WTC11 (cell line): ENCODE data around the gene MRS2.

Experiments used
- ATF1 ChIP-seq: sonication (generic); formaldehyde crosslinking; IDR thresholded peaks from 2 replicates; pipeline ENCODE4 v1.8.1; 2023; ENCODE audit warnings: mild to moderate bottlenecking, moderate library complexity, missing genetic modification reagents
- ZBTB21 ChIP-seq: sonication (generic); formaldehyde crosslinking; IDR thresholded peaks from 2 replicates; pipeline ENCODE4 v1.8.1; 2023; ENCODE audit warnings: mild to moderate bottlenecking, missing genetic modification reagents, borderline replicate concordance
- ZNF232 ChIP-seq: sonication (generic); formaldehyde crosslinking; IDR thresholded peaks from 2 replicates; pipeline ENCODE4 v1.8.0; 2022; ENCODE audit warnings: mild to moderate bottlenecking, missing genetic modification reagents
- TF ChIP-seq, protein P1 (sequence below): fragments of 200-600 bp; IDR thresholded peaks from 2 replicates; pipeline ENCODE4 v1.8.0; 2022; ENCODE audit warnings: antibody characterized with exemption
- TF ChIP-seq, protein P2 (sequence below): sonication (generic); formaldehyde crosslinking; IDR thresholded peaks from 2 replicates; pipeline ENCODE4 v1.8.1; 2023; ENCODE audit warnings: mild to moderate bottlenecking, missing genetic modification reagents, moderate library complexity
- TF ChIP-seq, protein P3 (sequence below): sonication (generic); formaldehyde crosslinking; IDR thresholded peaks from 2 replicates; pipeline ENCODE4 v1.8.0; 2022; ENCODE audit warnings: mild to moderate bottlenecking, missing genetic modification reagents
- TF ChIP-seq, protein P4 (sequence below): sonication (generic); formaldehyde crosslinking; IDR thresholded peaks from 2 replicates; pipeline ENCODE4 v1.8.1; 2022; ENCODE audit warnings: mild to moderate bottlenecking, moderate library complexity, missing genetic modification reagents
- TF ChIP-seq, protein P5 (sequence below): sonication (generic); formaldehyde crosslinking; IDR thresholded peaks from 2 replicates; pipeline ENCODE4 v1.8.1; 2022; ENCODE audit warnings: mild to moderate bottlenecking, missing genetic modification reagents, moderate library complexity, borderline replicate concordance
- TF ChIP-seq, protein P6 (sequence below): fragments of 250-450 bp; sonication (Bioruptor Pico); IDR thresholded peaks from 2 replicates; pipeline ENCODE4 v2.1.2; 2022; ENCODE audit warnings: mild to moderate bottlenecking, moderate library complexity

DNA sequence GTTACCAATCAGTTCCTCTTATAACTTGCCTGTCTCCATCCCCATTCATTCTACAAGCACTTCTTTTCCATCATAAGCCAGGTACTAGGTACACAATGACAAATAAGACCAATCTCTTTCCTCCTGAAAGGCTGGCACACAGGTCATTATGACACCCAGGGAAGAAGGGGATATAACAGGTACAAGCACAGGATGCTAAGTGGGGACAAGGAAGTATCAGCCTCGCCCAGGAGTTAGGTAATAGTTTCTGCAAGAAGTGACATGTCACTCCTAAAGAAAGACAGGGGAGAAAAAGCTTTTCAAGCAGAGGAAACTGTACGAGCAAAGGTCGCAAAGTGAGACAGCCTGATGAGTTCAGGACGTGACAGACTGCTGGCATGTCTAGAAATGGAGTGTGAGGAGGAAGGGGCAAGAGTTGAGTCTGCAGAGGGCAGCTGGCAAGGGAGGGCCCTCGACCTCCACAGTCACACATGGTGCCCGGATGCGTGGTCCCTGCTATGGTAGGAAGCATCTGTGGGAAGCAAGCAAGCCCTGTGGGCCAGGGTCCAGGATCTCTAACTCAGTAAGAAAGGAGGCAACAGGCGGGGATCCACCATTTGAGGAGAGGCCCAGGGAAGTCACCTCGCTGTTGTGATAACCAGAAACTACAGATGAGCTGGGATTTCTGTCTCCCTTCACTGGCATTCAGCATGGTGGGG, 46.2 kb downstream of the MRS2 start:
- TF ChIP-seq, protein P1, sequence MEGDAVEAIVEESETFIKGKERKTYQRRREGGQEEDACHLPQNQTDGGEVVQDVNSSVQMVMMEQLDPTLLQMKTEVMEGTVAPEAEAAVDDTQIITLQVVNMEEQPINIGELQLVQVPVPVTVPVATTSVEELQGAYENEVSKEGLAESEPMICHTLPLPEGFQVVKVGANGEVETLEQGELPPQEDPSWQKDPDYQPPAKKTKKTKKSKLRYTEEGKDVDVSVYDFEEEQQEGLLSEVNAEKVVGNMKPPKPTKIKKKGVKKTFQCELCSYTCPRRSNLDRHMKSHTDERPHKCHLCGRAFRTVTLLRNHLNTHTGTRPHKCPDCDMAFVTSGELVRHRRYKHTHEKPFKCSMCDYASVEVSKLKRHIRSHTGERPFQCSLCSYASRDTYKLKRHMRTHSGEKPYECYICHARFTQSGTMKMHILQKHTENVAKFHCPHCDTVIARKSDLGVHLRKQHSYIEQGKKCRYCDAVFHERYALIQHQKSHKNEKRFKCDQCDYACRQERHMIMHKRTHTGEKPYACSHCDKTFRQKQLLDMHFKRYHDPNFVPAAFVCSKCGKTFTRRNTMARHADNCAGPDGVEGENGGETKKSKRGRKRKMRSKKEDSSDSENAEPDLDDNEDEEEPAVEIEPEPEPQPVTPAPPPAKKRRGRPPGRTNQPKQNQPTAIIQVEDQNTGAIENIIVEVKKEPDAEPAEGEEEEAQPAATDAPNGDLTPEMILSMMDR = no peak
- TF ChIP-seq, protein P2, sequence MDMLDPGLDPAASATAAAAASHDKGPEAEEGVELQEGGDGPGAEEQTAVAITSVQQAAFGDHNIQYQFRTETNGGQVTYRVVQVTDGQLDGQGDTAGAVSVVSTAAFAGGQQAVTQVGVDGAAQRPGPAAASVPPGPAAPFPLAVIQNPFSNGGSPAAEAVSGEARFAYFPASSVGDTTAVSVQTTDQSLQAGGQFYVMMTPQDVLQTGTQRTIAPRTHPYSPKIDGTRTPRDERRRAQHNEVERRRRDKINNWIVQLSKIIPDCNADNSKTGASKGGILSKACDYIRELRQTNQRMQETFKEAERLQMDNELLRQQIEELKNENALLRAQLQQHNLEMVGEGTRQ (CRISPR knock-in tag) = no peak
- TF ChIP-seq, protein P3, sequence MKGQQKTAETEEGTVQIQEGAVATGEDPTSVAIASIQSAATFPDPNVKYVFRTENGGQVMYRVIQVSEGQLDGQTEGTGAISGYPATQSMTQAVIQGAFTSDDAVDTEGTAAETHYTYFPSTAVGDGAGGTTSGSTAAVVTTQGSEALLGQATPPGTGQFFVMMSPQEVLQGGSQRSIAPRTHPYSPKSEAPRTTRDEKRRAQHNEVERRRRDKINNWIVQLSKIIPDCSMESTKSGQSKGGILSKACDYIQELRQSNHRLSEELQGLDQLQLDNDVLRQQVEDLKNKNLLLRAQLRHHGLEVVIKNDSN = no peak
- TF ChIP-seq, protein P4, sequence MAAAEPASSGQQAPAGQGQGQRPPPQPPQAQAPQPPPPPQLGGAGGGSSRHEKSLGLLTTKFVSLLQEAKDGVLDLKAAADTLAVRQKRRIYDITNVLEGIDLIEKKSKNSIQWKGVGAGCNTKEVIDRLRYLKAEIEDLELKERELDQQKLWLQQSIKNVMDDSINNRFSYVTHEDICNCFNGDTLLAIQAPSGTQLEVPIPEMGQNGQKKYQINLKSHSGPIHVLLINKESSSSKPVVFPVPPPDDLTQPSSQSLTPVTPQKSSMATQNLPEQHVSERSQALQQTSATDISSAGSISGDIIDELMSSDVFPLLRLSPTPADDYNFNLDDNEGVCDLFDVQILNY (CRISPR knock-in tag) = no peak
- TF ChIP-seq ZBTB21 (CRISPR knock-in tag) (no peak), ZNF232 (CRISPR knock-in tag) (no peak), ATF1 (CRISPR knock-in tag) (no peak)
- TF ChIP-seq, protein P5, sequence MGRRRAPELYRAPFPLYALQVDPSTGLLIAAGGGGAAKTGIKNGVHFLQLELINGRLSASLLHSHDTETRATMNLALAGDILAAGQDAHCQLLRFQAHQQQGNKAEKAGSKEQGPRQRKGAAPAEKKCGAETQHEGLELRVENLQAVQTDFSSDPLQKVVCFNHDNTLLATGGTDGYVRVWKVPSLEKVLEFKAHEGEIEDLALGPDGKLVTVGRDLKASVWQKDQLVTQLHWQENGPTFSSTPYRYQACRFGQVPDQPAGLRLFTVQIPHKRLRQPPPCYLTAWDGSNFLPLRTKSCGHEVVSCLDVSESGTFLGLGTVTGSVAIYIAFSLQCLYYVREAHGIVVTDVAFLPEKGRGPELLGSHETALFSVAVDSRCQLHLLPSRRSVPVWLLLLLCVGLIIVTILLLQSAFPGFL (CRISPR knock-in tag) = no peak
- TF ChIP-seq, protein P6, sequence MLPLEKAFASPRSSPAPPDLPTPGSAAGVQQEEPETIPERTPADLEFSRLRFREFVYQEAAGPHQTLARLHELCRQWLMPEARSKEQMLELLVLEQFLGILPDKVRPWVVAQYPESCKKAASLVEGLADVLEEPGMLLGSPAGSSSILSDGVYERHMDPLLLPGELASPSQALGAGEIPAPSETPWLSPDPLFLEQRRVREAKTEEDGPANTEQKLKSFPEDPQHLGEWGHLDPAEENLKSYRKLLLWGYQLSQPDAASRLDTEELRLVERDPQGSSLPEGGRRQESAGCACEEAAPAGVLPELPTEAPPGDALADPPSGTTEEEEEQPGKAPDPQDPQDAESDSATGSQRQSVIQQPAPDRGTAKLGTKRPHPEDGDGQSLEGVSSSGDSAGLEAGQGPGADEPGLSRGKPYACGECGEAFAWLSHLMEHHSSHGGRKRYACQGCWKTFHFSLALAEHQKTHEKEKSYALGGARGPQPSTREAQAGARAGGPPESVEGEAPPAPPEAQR = no peak
